ENCODE data around the gene KIF25.
"Not testable (repeated sequence)": the region's sequence is repeated elsewhere in the genome, so short reads cannot be mapped to it uniquely, and the experiment has no call there.

Gene KIF25

DNA sequence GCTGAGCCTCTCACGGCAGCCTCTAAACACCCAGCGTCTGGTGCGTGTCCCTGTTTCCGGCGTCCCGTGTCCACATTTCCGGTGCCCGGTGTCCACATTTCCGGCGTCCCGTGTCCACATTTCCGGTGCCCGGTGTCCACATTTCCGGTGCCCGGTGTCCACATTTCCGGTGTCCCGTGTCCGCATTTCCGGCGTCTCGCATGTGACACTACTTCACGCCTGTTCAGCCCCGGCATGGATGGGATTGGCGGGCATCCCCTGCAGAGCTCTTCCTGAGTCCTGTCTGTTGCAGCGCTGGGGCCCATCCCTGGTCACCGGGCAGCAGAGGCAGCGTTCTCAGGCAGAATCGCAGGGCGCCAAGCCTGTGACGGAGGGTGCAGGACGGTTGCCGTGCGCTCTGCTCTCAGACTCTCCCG, 78.3 kb downstream of the KIF25 start:
- Histone ChIP-seq H3K9me3 (ENCODE audit: control insufficient read depth, insufficient read depth, low read depth, low read length) (no peaks in the 10 kb centered on the region), H3K27ac (ENCODE audit: low read depth, low read length) (no peak overlapping the region), H3K4me3 (ENCODE audit: low read depth, low read length) (no peak overlapping the region), H3K27me3 (ENCODE audit: control insufficient read depth, insufficient read depth, low read length) (no peaks in the 10 kb centered on the region), H3K36me3 (ENCODE audit: control insufficient read depth, insufficient read depth, low read length) (no peaks in the 10 kb centered on the region), H3K4me1 (ENCODE audit: control insufficient read depth, insufficient read depth, low read length) (no peaks in the 10 kb centered on the region), H3K9ac (ENCODE audit: low read length) (no peak overlapping the region)

DNA sequence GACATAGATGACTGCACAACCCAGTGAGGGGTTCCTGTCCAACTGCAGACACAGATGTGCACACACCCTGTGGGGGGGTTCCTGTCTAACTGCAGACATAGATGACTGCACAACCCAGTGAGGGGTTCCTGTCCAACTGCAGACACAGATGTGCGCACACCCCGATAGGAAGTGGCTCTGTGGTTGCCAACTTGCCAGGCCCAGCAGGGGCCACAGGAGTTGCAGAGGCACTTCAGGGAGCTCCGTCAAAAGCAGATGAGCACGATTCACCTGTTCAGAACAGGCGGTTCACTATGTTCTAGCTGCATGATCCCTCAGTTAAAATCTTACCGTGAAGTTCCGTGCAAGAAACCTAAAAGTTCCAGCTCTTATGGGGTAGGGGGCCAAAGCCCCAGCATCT, 79.9 kb downstream of the KIF25 start:
- not testable (repeated sequence) for H3K4me1 ChIP-seq (ENCODE audit: control insufficient read depth, insufficient read depth, low read length); H3K27ac ChIP-seq (ENCODE audit: low read depth, low read length); H3K9ac ChIP-seq (ENCODE audit: low read length); H3K36me3 ChIP-seq (ENCODE audit: control insufficient read depth, insufficient read depth, low read length); H3K4me3 ChIP-seq (ENCODE audit: low read depth, low read length); H3K9me3 ChIP-seq (ENCODE audit: control insufficient read depth, insufficient read depth, low read depth, low read length); H3K27me3 ChIP-seq (ENCODE audit: control insufficient read depth, insufficient read depth, low read length)

DNA sequence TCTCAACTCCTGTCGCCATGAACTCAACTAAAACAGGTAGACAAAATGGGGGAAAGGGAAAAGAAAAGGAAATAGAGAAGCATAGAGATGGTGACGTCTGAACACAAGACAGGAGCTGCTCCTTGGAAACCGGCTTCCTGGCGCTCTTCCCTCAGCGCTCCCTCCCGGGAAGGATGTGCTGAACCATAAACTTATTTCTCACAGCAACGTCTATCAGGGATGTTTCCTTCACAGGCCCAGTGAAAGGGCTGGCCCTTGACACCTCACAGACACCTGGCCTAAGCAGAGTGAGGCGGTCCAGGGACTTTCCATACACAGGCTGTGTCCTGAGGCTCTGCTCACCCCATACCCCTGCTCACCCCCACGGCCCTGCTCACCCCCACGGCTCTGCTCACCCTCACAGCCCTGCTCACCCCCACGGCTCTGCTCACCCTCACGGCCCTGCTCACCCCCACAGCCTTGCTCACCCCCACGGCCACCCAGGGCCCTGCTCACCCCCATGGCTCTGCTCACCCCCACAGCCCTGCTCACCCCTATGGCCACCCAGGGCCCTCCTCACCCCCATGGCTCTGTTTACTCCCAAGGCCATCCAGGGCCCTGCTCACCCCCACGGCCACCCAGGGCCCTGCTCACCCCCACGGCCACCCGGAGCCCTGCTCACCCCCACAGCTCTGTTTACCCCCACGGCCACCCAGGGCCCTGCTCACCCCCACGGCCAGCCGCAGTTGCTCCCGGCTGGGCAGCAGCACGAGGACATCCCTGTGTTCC, 80.9 kb downstream of the KIF25 start:
- no peak overlapping the region for H3K27ac ChIP-seq (ENCODE audit: low read depth, low read length)
- peaks cover 5% of the 10 kb centered on the region for H3K4me1 ChIP-seq (ENCODE audit: control insufficient read depth, insufficient read depth, low read length)
- H3K9ac ChIP-seq (ENCODE audit: low read length), result no peak overlapping the region
- no peaks in the 10 kb centered on the region for H3K9me3 ChIP-seq (ENCODE audit: control insufficient read depth, insufficient read depth, low read depth, low read length)
- no peak overlapping the region for H3K4me3 ChIP-seq (ENCODE audit: low read depth, low read length)
- no peaks in the 10 kb centered on the region for H3K27me3 ChIP-seq (ENCODE audit: control insufficient read depth, insufficient read depth, low read length)
- no peaks in the 10 kb centered on the region for H3K36me3 ChIP-seq (ENCODE audit: control insufficient read depth, insufficient read depth, low read length)

DNA sequence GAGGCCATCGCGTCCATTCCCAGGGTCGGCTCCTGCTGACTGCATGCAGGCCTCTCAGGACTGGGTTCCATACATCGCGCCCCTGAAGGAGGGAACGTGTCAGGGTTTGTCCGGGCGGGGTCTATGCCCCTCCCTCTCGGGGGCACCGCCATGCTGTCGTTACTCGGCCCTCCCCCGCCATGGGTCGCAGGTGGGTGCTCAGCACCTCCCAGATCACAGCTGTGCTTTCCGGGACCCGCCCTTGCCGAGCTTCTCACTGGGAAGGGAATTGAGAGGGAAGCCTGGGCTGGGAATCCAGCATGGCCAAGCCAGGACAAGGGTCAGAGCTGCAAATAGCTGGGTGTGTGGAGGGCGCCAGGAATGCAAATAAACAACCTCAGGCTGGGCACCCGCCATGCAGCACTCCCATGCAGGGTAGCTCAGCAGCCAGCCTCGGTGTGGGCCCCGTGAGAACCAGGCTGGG, 81.5 kb downstream of the KIF25 start, which contains the start of gene FRMD1:
Gene FRMD1 (minus strand): TSS at position 270 of the 463 bp plus-strand sequence. CDS start 118 bp downstream, at position 152.
- H3K4me1 ChIP-seq (ENCODE audit: control insufficient read depth, insufficient read depth, low read length), result peaks cover 6% of the 10 kb centered on the region
- H3K36me3 ChIP-seq (ENCODE audit: control insufficient read depth, insufficient read depth, low read length), result no peaks in the 10 kb centered on the region
- no peak within 1 kb of the TSS for H3K4me3 ChIP-seq (ENCODE audit: low read depth, low read length)
- no peak within 1 kb of the TSS for H3K9ac ChIP-seq (ENCODE audit: low read length)
- H3K27ac ChIP-seq (ENCODE audit: low read depth, low read length), result no peak within 1 kb of the TSS
- no peaks in the 10 kb centered on the region for H3K9me3 ChIP-seq (ENCODE audit: control insufficient read depth, insufficient read depth, low read depth, low read length)
- H3K27me3 ChIP-seq (ENCODE audit: control insufficient read depth, insufficient read depth, low read length), result no peaks in the 10 kb centered on the region

DNA sequence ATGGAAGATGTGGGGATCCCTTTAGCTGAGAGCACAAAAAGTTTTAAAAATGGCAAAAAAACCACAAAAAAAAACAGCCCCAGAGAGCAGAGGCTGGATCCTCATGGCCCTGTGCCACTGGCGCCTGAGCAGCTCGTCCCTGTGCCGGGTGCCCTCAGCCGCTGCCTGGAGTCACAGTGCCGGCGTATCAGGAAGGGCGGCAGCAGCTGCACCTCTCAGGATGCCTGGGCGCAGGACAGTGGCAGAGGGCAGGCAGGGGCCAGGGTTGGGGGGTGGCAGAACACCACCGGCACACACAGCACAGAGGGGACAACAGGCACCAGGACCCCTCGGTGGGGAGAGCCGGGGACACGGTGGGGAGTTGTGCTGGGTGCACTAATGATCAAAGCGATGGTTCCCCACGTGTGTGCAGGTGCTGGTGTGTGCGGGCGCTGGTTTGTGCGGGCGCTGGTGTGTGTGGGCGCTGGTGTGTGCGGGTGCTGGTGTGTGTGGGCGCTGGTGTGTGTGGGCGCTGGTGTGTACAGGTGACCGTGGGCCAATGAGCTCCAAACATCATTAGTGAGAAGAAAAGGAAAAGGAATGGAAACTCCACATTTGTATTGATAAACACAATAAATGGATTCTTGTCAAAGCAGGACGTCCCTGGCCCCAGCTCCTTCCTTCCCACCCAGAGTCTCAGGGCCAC, 83.1 kb downstream of the KIF25 start:
- Histone ChIP-seq H3K9me3 (ENCODE audit: control insufficient read depth, insufficient read depth, low read depth, low read length) (no peaks in the 10 kb centered on the region), H3K27me3 (ENCODE audit: control insufficient read depth, insufficient read depth, low read length) (no peaks in the 10 kb centered on the region), H3K4me3 (ENCODE audit: low read depth, low read length) (no peak overlapping the region), H3K9ac (ENCODE audit: low read length) (no peak overlapping the region), H3K4me1 (ENCODE audit: control insufficient read depth, insufficient read depth, low read length) (peaks cover 6% of the 10 kb centered on the region), H3K27ac (ENCODE audit: low read depth, low read length) (no peak overlapping the region), H3K36me3 (ENCODE audit: control insufficient read depth, insufficient read depth, low read length) (no peaks in the 10 kb centered on the region)

DNA sequence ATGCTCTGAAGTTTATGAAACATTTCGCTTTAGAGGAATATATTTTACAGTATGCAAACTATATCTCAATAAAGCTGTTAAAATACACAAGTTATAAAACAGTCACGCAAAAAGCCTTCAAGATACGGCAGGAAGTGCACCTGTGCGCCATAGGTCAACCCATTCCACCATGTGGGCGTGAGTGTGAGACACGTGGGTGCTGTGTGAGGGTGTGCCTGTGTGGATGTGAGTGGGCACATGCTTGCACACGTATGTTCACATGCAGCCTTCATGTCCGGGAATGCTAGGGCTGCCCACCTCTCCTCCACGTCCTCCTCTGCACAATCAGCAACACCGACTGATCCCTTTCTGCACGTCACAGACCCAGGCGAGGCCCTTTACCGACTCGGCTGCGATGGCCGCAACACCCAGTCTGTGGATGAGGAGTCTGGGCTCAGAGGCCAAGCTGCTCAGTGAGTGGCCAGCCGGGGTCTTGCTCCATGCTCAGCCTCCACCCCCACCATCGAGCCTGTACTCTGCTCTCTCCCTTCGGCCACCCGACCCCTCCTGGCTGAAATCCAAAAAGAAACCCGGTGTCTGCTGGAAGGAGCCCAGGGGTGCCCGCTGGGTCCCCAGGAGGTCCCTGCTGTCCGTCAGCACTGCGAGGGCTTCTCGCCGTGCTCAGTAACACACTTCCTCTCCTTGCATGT, 84.5 kb downstream of the KIF25 start:
- Histone ChIP-seq H3K9me3 (ENCODE audit: control insufficient read depth, insufficient read depth, low read depth, low read length) (no peaks in the 10 kb centered on the region), H3K4me3 (ENCODE audit: low read depth, low read length) (no peak overlapping the region), H3K4me1 (ENCODE audit: control insufficient read depth, insufficient read depth, low read length) (peaks cover 6% of the 10 kb centered on the region), H3K27ac (ENCODE audit: low read depth, low read length) (no peak overlapping the region), H3K27me3 (ENCODE audit: control insufficient read depth, insufficient read depth, low read length) (no peaks in the 10 kb centered on the region), H3K36me3 (ENCODE audit: control insufficient read depth, insufficient read depth, low read length) (no peaks in the 10 kb centered on the region), H3K9ac (ENCODE audit: low read length) (no peak overlapping the region)

DNA sequence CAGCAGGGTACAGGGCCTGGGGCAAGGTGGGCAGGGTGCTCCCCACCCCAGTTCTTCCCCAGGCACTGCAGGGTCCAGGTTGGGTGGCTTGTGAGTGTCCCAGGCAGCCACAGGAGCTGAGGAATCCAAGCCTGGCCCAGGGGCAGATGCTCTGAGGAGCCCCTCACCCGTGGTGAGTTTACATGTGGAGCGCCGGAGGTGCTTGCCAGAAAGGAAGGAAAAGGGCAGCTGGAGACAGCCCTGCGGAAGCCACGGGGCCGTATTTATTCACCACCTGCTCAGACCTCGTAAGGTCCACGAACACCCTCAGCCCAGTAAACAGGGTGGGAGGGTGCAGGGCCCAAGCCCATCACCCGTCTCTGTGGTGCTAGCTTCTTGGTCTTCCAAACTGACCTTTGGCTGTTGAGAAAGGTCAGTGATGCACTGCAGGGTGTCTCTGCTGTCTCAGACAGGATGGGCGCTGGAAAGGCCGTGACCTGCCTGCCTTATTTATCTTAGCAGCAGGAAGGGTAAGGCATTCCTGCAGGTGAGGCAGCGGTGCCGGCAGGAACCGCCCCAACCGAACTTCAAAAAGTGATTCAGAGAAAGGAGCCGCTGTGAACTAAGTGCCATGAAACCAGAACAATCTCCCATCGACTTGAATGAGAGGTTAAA, 85.5 kb downstream of the KIF25 start:
- no peak overlapping the region for H3K4me3 ChIP-seq (ENCODE audit: low read depth, low read length)
- no peak overlapping the region for H3K9ac ChIP-seq (ENCODE audit: low read length)
- peaks cover 13% of the 10 kb centered on the region for H3K4me1 ChIP-seq (ENCODE audit: control insufficient read depth, insufficient read depth, low read length)
- H3K9me3 ChIP-seq (ENCODE audit: control insufficient read depth, insufficient read depth, low read depth, low read length), result no peaks in the 10 kb centered on the region
- H3K27ac ChIP-seq (ENCODE audit: low read depth, low read length), result no peak overlapping the region
- H3K36me3 ChIP-seq (ENCODE audit: control insufficient read depth, insufficient read depth, low read length), result no peaks in the 10 kb centered on the region
- H3K27me3 ChIP-seq (ENCODE audit: control insufficient read depth, insufficient read depth, low read length), result no peaks in the 10 kb centered on the region

DNA sequence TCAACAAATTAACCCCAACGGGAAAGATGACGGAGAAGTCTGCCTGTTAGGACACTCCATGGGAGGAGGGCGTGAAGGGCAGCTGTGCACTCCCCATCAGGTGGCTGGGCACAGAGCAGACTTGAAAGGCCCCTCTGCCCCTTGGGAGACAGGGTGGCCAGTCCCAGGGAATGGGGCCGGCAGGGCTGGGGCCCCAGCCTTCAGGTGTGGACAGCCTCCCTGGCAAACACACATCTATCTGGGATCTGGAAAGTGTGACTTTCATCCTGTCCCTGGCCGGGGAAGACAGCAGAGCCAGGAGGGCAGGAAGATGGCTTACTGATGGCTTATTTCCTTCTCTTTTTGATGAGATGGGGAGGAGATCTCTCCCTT, 86.0 kb downstream of the KIF25 start:
- H3K27ac ChIP-seq (ENCODE audit: low read depth, low read length), result no peak overlapping the region
- H3K9ac ChIP-seq (ENCODE audit: low read length), result no peak overlapping the region
- no peaks in the 10 kb centered on the region for H3K9me3 ChIP-seq (ENCODE audit: control insufficient read depth, insufficient read depth, low read depth, low read length)
- H3K4me3 ChIP-seq (ENCODE audit: low read depth, low read length), result no peak overlapping the region
- H3K27me3 ChIP-seq (ENCODE audit: control insufficient read depth, insufficient read depth, low read length), result no peaks in the 10 kb centered on the region
- peaks cover 18% of the 10 kb centered on the region for H3K4me1 ChIP-seq (ENCODE audit: control insufficient read depth, insufficient read depth, low read length)
- H3K36me3 ChIP-seq (ENCODE audit: control insufficient read depth, insufficient read depth, low read length), result no peaks in the 10 kb centered on the region

DNA sequence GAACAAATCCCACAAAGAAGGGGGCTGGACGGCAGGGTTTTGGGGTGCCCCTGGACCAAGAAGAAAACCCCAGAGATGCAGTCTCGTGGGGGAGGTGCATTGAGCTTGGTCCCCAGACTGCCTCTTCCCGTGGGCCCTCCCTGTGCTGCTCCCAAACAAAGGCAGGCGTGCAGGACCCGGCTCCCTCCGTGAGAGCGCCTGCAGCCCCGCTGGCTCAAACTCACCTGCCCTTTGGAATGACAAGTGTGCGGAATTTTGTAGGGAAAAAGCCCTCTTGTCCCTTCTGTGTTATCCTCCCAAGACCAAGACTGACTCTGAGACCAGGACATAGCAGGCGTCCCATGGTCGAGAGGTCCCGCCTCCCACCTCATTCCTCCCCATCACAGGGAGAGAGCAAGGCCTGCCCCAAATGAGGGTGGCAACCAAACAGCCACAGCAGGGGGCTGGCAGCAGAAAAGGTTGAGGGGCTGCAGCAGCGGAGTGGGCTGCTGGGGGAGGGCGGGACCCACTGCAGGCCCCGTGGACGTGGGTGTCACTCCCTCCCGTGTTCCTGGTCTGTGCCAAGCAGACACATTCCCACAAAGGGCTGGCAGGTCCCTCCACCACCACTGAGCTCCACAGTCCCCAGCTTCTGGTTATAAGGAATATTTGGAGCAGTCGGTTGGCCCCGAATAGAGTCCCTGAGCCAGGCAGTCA, 87.1 kb downstream of the KIF25 start:
- H3K27me3 ChIP-seq (ENCODE audit: control insufficient read depth, insufficient read depth, low read length), result no peaks in the 10 kb centered on the region

DNA sequence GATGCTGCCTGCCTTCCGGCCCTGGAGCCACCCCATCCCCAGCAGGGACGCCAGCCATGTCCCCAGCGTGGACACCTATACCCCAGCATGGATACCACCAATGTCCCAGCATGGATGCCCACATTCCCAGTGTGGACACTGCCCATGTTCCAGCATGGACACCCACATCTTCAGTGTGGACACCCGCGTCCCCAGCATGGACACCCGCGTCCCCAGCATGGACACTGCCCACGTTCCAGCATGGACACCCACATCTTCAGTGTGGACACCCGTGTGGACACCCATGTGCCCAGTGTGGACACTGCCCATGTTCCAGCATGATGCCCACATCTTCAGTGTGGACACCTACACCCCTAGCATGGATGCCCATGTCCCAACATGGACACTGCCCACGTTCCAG, 88.6 kb downstream of the KIF25 start:
- no peak overlapping the region for H3K27ac ChIP-seq (ENCODE audit: low read depth, low read length)
- H3K36me3 ChIP-seq (ENCODE audit: control insufficient read depth, insufficient read depth, low read length), result no peaks in the 10 kb centered on the region
- no peak overlapping the region for H3K9ac ChIP-seq (ENCODE audit: low read length)
- H3K4me1 ChIP-seq (ENCODE audit: control insufficient read depth, insufficient read depth, low read length), result peaks cover 27% of the 10 kb centered on the region
- no peaks in the 10 kb centered on the region for H3K9me3 ChIP-seq (ENCODE audit: control insufficient read depth, insufficient read depth, low read depth, low read length)
- H3K4me3 ChIP-seq (ENCODE audit: low read depth, low read length), result no peak overlapping the region
- H3K27me3 ChIP-seq (ENCODE audit: control insufficient read depth, insufficient read depth, low read length), result no peaks in the 10 kb centered on the region

More for the DNA sequence above, 87.1 kb downstream of the KIF25 start:
- no peaks in the 10 kb centered on the region for H3K9me3 ChIP-seq (ENCODE audit: control insufficient read depth, insufficient read depth, low read depth, low read length)
- H3K27ac ChIP-seq (ENCODE audit: low read depth, low read length), result no peak overlapping the region
- no peak overlapping the region for H3K4me3 ChIP-seq (ENCODE audit: low read depth, low read length)
- peaks cover 27% of the 10 kb centered on the region for H3K4me1 ChIP-seq (ENCODE audit: control insufficient read depth, insufficient read depth, low read length)
- H3K36me3 ChIP-seq (ENCODE audit: control insufficient read depth, insufficient read depth, low read length), result no peaks in the 10 kb centered on the region
- no peak overlapping the region for H3K9ac ChIP-seq (ENCODE audit: low read length)

All from HUES6 (cell line).